Neural cell (in vitro differentiated cells): Measurements from ENCODE around the gene ITGBL1. TPM values are rescaled to one million over a fixed set of nuclear protein-coding genes. Genes with fewer than 3 reads are reported as not detected.

Experiments used
- H2AFZ ChIP-seq: fragments of 200-600, 300-800 bp; sonication (generic), shearing (Covaris generic); 2 replicates; pipeline ENCODE4 v1.6.0; 2014; ENCODE audit warnings: low read depth, mild to moderate bottlenecking, antibody characterized with exemption, low read length, moderate library complexity
- H3F3A ChIP-seq: fragments of 200-600 bp; shearing (Covaris generic); 2 replicates; pipeline ENCODE4 v1.6.1; 2016; ENCODE audit warnings: mild to moderate bottlenecking, moderate library complexity, mixed read lengths, antibody characterized with exemption, low read length; ENCODE audit not compliant: insufficient read depth, poor library complexity, severe bottlenecking
- H3K27ac ChIP-seq: fragments of 200-600, 300-800 bp; sonication (generic), shearing (Covaris generic); 2 replicates; pipeline ENCODE4 v1.5.1; 2014; ENCODE audit warnings: mild to moderate bottlenecking, low read length, moderate library complexity
- H3K27me3 ChIP-seq: fragments of 300-800, 200-600 bp; sonication (generic), shearing (Covaris generic); 2 replicates; pipeline ENCODE4 v1.6.0; 2014; ENCODE audit warnings: mild to moderate bottlenecking, low read depth, low read length, moderate library complexity; ENCODE audit not compliant: insufficient read depth
- H3K36me3 ChIP-seq: fragments of 300-800, 200-600 bp; sonication (generic), shearing (Covaris generic); 2 replicates; pipeline ENCODE4 v1.5.1; 2014; ENCODE audit warnings: mild to moderate bottlenecking, antibody characterized with exemption, low read length, moderate library complexity; ENCODE audit not compliant: insufficient read depth
- H3K4me2 ChIP-seq: fragments of 300-800, 200-600 bp; sonication (generic), shearing (Covaris generic); 2 replicates; pipeline ENCODE4 v1.6.0; 2014; ENCODE audit warnings: mild to moderate bottlenecking, low read length
- H3K4me3 ChIP-seq: fragments of 300-800, 200-600 bp; sonication (generic), shearing (Covaris generic); 2 replicates; pipeline ENCODE4 v1.5.1; 2014; ENCODE audit warnings: mild to moderate bottlenecking, low read length, moderate library complexity
- H3K79me2 ChIP-seq: fragments of 200-600 bp; shearing (Covaris generic); replicated peaks from 2 replicates; pipeline ENCODE4 v1.6.0; 2014; ENCODE audit warnings: mild to moderate bottlenecking, low read length, moderate library complexity; ENCODE audit not compliant: insufficient read depth
- H3K9ac ChIP-seq: fragments of 300-800, 200-600 bp; sonication (generic), shearing (Covaris generic); 2 replicates; pipeline ENCODE4 v1.6.1; 2016; ENCODE audit warnings: mild to moderate bottlenecking, low read length, mixed read lengths
- H3K9me2 ChIP-seq: fragments of 200-600 bp; shearing (Covaris generic); 2 replicates; pipeline ENCODE4 v1.6.1; 2016; ENCODE audit warnings: mild to moderate bottlenecking, low read length, mixed read lengths; ENCODE audit not compliant: insufficient read depth
- H3K9me3 ChIP-seq: fragments of 200-600, 300-800 bp; sonication (generic), shearing (Covaris generic); 2 replicates; pipeline ENCODE4 v1.6.1; 2016; ENCODE audit warnings: mild to moderate bottlenecking, mixed run types, low read length, moderate library complexity, mixed read lengths
- H4K20me1 ChIP-seq: fragments of 200-600 bp; shearing (Covaris generic); 2 replicates; pipeline ENCODE4 v1.6.1; 2016; ENCODE audit warnings: mild to moderate bottlenecking, mixed run types; ENCODE audit not compliant: insufficient read depth
- CTCF ChIP-seq: fragments of 450-650 bp; IDR thresholded peaks from 2 replicates; pipeline ENCODE4 v1.5.1; 2014; ENCODE audit warnings: antibody characterized with exemption, mild to moderate bottlenecking, moderate library complexity; ENCODE audit not compliant: poor library complexity, severe bottlenecking
- EP300 ChIP-seq: fragments of 450-650 bp; conservative IDR thresholded peaks from 2 replicates; pipeline ENCODE4 v1.6.1; 2014; ENCODE audit warnings: antibody characterized with exemption, mild to moderate bottlenecking, moderate library complexity; ENCODE audit not compliant: poor library complexity, severe bottlenecking
- EZH2 ChIP-seq: fragments of 200-600, 300-800 bp; shearing (Covaris generic), sonication (generic); IDR thresholded peaks from 2 replicates; pipeline ENCODE4 v1.6.1; 2014; ENCODE audit warnings: antibody characterized with exemption, low read length, borderline replicate concordance, mild to moderate bottlenecking; ENCODE audit not compliant: insufficient read depth, poor library complexity, severe bottlenecking
- MXI1 ChIP-seq: fragments of 450-650 bp; conservative IDR thresholded peaks from 2 replicates; pipeline ENCODE4 v1.6.1; 2014; ENCODE audit warnings: antibody characterized with exemption, mild to moderate bottlenecking; ENCODE audit not compliant: poor library complexity, severe bottlenecking
- POLR2AphosphoS5 ChIP-seq: IDR thresholded peaks from 2 replicates; pipeline ENCODE4 v1.6.1; 2012
- RAD21 ChIP-seq: fragments of 450-650 bp; conservative IDR thresholded peaks from 2 replicates; pipeline ENCODE4 v1.6.1; 2014; ENCODE audit warnings: antibody characterized with exemption, mild to moderate bottlenecking, moderate library complexity
- REST ChIP-seq: IDR thresholded peaks from 2 replicates; pipeline ENCODE4 v1.6.1; 2012; ENCODE audit warnings: borderline replicate concordance
- SMC3 ChIP-seq: fragments of 450-650 bp; conservative IDR thresholded peaks from 2 replicates; pipeline ENCODE4 v1.6.1; 2014; ENCODE audit warnings: antibody characterized with exemption, mild to moderate bottlenecking, moderate library complexity; ENCODE audit not compliant: poor library complexity
- TAF1 ChIP-seq: IDR thresholded peaks from 2 replicates; pipeline ENCODE4 v1.6.1; 2012; ENCODE audit warnings: low read depth
- polyA plus RNA-seq: library from polyadenylated mRNA; depleted of rRNA; stranded (reverse); fragments of >200 nt; gene quantifications from 2 replicates; pipeline ENCODE4 v1.2.3, GENCODE V29; 2014

The ITGBL1 gene
- polyA plus RNA-seq, 1 donor from 2014 or later: 0.46 TPM

GRCh38 chr13:101412076-101412475 lies 40.4 kb upstream of the ITGBL1 start:
- no peaks in the 10 kb centered on the region for H3F3A ChIP-seq
- no peaks in the 10 kb centered on the region for H3K9me3 ChIP-seq
- H3K4me2 ChIP-seq: no peak overlapping the region
- H4K20me1 ChIP-seq: no peaks in the 10 kb centered on the region
- H3K27me3 ChIP-seq: no peaks in the 10 kb centered on the region
- no peak overlapping the region for H3K9ac ChIP-seq
- H3K27ac ChIP-seq: no peak overlapping the region
- no peaks in the 10 kb centered on the region for H3K9me2 ChIP-seq
- H3K4me3 ChIP-seq: no peak overlapping the region
- no peak for TF ChIP-seq EZH2
- no peak for TF ChIP-seq SMC3
- TF ChIP-seq MXI1: no peak
- no peak for TF ChIP-seq TAF1
- no peak for TF ChIP-seq CTCF
- TF ChIP-seq RAD21: no peak
- no peak for TF ChIP-seq EP300
- H3K36me3 ChIP-seq: no peaks in the 10 kb centered on the region
- H3K79me2 ChIP-seq: peaks cover 4% of the 10 kb centered on the region
- H2AFZ ChIP-seq: no peak overlapping the region

- Histone ChIP-seq H2AFZ (peak overlapping the region; percentile 40), H3K9ac (peak overlapping the region; percentile 70), H3F3A (no peaks in the 10 kb centered on the region), H4K20me1 (no peaks in the 10 kb centered on the region), H3K9me3 (no peaks in the 10 kb centered on the region), H3K4me3 (peak overlapping the region; percentile 74), H3K36me3 (no peaks in the 10 kb centered on the region), H3K27ac (peak overlapping the region; percentile 31), H3K79me2 (peaks cover 4% of the 10 kb centered on the region), H3K9me2 (no peaks in the 10 kb centered on the region), H3K27me3 (no peaks in the 10 kb centered on the region), H3K4me2 (peak overlapping the region; percentile 58)
- no peak for TF ChIP-seq TAF1
- TF ChIP-seq REST: no peak
- peak; percentile 11 for TF ChIP-seq POLR2AphosphoS5
These were observed 36.9 kb upstream of the ITGBL1 start for GRCh38 chr13:101415358-101416174.
